Measurements from ENCODE around the gene ALPI.

Gene ALPI

DNA sequence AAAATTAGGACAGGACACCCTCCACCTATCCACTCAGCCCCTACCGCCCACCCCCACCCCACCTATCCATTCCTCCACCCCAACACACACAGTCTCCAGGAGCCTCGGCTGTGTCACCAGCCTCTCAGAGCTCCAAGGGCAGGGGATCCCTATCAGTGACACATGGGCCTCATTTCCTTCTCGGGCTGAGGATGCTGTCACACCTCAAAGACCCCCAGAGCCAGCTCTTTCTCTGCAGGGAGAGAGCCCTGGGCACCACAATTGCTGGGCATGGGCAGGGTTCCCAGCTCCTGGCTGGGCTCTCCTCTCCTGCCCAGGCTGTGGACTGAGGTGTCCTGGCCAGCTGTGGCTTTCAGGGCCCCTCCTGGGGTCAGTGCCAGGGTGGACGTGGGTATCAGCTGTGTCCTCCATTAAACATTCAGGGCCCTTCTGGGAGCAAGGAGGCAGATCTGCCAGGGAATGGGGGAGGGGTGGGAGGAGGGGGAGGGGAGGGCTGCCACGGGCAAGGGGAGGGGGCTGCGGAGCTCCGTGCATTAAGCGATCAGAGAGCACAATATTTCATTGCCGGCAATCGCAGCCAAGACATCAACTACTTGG lies 45.9 kb downstream of the ALPI start:
- no peak for DNase-seq (ENCODE audit: low read depth)

GRCh38 chr2:232502511-232502910 lies 46.6 kb downstream of the ALPI start:
- DNase-seq (ENCODE audit: low read depth) = no peak

GRCh38 chr2:232502911-232503808 lies 47.2 kb downstream of the ALPI start:
- DNase-seq (ENCODE audit: low read depth) = no peak

GRCh38 chr2:232503809-232504323 lies 47.9 kb downstream of the ALPI start:
- no peak for DNase-seq (ENCODE audit: low read depth)

DNA sequence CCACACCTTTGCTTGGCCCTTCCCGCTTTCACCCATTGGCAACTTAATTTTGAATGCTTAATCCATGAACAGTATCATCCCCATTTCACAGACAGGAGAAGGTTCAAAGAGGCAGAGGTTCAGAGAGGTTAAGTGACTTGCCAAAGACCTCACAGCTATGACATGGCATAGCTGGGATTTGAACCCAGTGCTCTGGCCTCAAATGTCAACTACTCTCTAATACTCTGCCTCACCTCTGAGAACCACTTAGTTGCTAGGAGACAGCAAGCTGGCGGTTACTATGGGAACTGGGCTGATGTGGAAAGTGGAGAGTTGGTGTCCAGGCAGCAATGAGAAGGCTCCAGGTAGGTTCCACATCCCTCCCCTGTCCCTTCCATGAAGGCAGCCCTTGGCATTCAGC lies 48.5 kb downstream of the ALPI start:
- no peak for DNase-seq (ENCODE audit: low read depth)

DNA sequence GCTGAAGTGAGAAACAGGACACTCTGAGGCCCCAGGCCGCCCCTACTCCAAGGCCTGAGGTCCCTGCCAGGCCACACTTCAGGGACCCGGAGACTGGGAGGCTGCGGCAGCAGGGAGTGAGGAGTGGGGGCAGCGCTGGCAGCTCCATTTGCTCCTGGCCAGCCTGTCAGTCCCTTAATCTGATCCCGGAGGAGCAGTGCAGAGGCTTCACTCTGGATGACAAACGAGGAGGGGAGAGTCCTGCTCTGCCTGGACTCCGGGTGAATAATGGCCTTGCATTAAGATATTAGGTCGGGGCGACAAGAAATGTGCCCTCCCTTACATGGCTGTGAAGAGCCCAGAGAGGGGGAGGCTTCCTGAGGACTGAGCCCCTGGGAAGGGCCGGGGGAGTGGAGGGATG lies 49.9 kb downstream of the ALPI start:
- no peak for DNase-seq (ENCODE audit: low read depth)

DNA sequence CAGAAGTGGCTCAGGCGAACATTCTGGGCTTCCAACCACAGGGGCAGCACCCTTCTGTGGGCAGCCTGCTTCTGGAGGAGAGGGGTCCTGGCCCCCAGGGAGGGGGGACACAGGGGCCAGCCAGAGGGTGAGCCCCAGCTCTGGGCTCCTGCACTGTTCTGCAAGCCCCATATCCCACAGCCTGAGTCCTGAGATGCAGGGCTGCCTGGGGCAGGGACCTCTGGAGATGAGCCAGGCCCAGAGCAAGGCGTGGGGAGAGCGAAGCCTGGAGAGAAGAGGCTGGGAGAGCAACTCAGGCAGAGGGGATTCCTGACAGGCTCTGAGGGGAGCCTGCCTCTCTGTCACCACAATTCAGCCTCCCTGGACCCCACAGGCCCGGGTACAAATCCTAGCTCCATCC lies 50.8 kb downstream of the ALPI start:
- DNase-seq (ENCODE audit: low read depth) = no peak

DNA sequence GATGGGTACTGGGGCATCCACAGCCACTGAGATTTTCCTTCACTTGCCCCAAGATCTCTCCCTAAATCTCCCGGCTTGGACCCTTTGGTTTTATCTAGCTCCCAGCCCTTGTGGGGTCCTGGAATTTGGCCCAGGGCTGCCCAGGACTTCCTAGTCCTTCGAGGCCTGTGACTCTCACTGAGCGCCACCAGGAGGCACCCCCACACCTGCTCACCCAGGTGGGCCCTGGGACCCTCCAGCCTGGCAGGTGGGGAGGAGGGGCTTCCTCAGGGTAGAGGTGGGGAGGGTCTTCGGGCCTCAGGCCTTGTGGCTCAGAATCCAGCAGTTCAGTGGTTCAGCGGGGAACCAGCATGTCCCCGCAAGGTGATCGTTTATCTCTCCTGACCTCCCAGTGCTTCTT lies 52.3 kb downstream of the ALPI start:
- DNase-seq (ENCODE audit: low read depth) = no peak

Measured in activated T-helper 1 cell treated with Interleukin-2 at 50 U/mL for 16 hours (primary cell).